Measurements from ENCODE around the gene ULBP2.

DNA sequence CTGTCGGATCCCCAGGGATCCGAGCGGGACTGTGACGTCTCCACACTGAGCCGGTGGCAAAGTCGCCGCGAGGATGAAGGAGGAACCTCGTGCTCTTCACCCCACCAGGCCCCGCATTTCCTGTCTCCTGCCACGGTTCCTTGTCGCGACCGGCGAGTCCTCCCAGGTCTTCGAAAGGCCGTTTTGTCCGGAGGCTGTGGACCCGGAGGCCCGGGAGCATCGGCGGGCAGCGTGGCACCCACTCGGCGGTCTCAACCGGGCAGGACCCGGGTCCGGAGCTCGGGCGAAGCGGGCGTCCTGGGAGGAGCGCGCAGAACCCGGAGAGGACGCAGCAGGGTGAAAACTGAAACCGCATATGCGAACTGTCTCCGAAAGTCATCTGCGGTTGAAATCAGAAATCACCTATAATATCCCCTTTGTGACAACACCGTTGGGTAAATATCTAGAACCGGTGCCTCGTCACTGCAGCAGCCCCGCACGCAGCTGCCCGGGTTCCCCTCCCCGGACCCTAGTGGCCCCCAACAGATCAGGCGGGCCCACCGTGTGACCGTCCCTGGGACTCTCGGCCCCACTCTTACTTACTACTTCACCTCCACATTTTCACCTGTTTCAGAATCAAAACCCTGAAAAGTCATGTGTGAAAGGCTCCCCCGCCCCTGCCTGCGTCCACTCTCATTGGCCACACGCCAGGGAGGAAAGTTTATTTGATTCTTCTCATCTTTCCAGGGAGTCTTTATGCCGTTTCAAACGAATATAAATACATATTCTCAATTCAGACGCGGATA lies 3.1 kb upstream of the ULBP2 start:
- no peak for TF ChIP-seq EZH2phosphoT487 (IDR thresholded peaks at IDR 0.05; ENCODE audit: low read depth)
- TF ChIP-seq, protein P1, sequence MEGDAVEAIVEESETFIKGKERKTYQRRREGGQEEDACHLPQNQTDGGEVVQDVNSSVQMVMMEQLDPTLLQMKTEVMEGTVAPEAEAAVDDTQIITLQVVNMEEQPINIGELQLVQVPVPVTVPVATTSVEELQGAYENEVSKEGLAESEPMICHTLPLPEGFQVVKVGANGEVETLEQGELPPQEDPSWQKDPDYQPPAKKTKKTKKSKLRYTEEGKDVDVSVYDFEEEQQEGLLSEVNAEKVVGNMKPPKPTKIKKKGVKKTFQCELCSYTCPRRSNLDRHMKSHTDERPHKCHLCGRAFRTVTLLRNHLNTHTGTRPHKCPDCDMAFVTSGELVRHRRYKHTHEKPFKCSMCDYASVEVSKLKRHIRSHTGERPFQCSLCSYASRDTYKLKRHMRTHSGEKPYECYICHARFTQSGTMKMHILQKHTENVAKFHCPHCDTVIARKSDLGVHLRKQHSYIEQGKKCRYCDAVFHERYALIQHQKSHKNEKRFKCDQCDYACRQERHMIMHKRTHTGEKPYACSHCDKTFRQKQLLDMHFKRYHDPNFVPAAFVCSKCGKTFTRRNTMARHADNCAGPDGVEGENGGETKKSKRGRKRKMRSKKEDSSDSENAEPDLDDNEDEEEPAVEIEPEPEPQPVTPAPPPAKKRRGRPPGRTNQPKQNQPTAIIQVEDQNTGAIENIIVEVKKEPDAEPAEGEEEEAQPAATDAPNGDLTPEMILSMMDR (IDR thresholded peaks at IDR 0.05; ENCODE audit: low read depth, low read length): no peak

Measured in OCI-LY3 (cell line).